AG09309 (cell line): Measurements from ENCODE around the gene IL22.
A peak's percentile ranks its signal among the peaks of the same experiment; 100 is the strongest.

Experiments used
- DNase-seq: peaks from one replicate; pipeline ENCODE4 v3.0.0-alpha.2; 2010; ENCODE audit warnings: low read depth
- H3K4me3 ChIP-seq: 2 replicates; pipeline ENCODE4 v1.5.1; 2011; ENCODE audit warnings: mild to moderate bottlenecking, low read depth, low read length, moderate library complexity; ENCODE audit not compliant: control insufficient read depth
- TF ChIP-seq, protein P1 (sequence below): IDR thresholded peaks from 2 replicates; pipeline ENCODE4 v1.5.1; 2011; ENCODE audit warnings: mild to moderate bottlenecking, low read depth, low read length, inconsistent platforms; ENCODE audit not compliant: insufficient read depth, control insufficient read depth; ENCODE audit errors: missing control alignments

IL22 gene

DNA sequence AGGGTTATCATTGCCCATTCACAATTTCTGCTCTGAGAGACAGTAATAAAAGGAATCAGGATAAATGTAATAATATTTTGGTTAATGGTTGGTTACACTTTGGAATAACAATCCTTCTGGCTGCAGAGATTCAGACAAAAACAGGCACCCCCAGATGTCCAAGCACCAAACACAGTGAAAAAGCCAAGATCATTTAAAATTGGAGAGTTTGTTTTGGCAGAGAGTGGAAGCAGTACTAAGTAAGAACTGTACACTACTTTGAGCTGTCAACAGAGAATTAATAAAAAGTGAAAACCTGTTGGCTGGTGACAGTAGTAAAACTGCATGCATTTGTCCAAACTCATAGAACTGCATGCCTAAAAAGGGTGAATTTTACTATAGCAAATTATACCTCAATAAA, 15.6 kb upstream of the IL22 start:
- H3K4me3 ChIP-seq: no peak overlapping the region
- TF ChIP-seq, protein P1, sequence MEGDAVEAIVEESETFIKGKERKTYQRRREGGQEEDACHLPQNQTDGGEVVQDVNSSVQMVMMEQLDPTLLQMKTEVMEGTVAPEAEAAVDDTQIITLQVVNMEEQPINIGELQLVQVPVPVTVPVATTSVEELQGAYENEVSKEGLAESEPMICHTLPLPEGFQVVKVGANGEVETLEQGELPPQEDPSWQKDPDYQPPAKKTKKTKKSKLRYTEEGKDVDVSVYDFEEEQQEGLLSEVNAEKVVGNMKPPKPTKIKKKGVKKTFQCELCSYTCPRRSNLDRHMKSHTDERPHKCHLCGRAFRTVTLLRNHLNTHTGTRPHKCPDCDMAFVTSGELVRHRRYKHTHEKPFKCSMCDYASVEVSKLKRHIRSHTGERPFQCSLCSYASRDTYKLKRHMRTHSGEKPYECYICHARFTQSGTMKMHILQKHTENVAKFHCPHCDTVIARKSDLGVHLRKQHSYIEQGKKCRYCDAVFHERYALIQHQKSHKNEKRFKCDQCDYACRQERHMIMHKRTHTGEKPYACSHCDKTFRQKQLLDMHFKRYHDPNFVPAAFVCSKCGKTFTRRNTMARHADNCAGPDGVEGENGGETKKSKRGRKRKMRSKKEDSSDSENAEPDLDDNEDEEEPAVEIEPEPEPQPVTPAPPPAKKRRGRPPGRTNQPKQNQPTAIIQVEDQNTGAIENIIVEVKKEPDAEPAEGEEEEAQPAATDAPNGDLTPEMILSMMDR: no peak
- DNase-seq: no peak

DNA sequence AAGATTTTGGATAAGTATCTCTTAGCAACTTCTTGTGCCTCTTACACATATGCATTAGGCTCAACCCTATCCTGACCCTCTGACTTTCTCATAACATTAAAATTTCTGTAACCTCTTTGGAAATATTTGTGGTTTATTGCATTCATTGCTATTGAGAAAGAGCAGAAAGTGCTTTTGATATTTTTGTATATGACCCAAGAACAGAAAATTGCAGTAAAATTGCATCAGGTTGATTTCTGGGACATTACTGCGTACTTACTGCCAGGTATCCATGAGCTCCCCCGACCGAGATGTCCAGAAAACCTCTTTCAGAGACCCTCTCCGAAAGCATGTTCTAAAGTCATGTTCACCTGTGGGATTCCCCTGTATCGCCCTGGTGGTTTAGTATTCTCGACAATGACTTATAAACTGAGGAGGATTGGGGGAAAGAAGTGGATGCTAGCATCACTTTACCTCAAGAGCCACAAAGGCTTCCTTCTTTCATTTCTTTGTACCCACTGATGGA, 14.5 kb upstream of the IL22 start:
- H3K4me3 ChIP-seq: no peak overlapping the region
- TF ChIP-seq, protein P1: no peak
- peak; percentile 87 for DNase-seq

DNA sequence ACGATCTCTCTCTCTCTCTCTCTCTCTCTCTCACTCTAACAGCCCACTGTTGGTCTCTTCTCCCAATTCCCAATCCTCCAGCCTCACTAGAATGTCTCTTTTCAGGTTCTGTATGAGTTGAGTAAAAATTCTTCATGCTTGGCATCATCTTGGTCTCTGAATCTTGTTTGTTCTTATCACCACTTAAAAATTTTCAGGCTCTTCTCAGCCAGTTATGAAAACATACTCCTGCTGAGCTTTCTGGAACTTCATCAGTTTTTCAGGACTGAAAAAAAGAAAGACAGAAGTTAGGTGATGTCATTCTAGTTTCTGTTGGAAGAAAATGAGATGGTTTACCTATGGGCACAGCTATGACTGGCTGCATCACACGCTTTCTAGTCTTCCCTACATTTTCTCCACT, 11.5 kb upstream of the IL22 start:
- no peak for DNase-seq
- no peak overlapping the region for H3K4me3 ChIP-seq

DNA sequence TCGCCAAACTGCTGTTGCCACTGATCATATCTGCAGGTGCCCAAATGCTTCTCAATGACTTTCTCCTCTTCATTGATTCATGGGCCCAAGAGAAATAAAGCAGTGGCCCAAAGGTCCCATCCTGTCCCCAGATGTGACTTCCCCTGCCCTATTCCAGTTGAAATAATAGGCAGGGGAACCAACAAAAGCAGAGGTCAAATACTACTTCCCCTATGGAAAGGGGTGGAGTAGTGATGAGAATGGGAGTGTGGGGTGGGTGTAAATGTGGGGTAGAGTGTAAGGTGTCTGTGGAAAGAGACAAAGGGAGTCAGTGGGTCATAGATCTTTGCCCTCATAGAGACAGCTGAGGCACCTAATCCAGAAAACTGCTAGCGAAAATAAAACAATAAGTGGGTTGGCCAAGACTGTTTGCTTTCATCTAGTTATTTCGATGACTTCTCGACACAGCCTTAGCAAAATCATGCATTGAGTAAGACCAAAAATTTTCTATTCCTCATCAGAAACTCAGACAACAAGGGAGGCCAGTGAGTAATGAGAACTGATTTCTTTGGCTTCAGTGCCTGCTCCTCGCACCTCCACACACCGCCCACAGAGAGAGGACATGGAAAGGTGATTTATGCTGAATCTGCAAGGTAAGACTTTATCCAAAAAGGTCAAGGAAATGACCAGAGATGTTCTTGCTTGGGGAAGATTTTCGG, 10.9 kb upstream of the IL22 start:
- no peak for DNase-seq
- no peak overlapping the region for H3K4me3 ChIP-seq
- TF ChIP-seq, protein P1: no peak

More for the DNA sequence above, 11.5 kb upstream of the IL22 start:
- TF ChIP-seq, protein P1: no peak

DNA sequence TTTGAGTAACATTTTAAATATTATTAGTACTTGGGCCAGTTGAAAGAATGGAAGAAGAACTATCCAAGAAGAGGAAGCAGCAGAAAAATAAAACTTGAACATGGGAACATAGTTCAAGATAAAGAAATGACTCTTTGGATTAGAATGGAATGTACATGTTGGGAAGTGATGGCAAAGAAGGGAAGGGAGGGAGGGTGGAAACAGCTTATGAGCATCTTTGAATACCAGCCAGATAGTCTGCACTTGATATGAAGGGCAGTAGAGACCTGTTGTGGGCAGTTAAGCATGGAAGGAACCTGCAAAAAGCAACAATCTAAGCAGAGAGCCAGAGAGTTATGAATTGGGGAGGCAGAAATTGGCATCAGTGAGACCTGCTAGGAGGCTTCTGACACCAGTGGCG, 10.0 kb upstream of the IL22 start:
- no peak for DNase-seq
- TF ChIP-seq, protein P1: no peak
- H3K4me3 ChIP-seq: no peak overlapping the region

DNA sequence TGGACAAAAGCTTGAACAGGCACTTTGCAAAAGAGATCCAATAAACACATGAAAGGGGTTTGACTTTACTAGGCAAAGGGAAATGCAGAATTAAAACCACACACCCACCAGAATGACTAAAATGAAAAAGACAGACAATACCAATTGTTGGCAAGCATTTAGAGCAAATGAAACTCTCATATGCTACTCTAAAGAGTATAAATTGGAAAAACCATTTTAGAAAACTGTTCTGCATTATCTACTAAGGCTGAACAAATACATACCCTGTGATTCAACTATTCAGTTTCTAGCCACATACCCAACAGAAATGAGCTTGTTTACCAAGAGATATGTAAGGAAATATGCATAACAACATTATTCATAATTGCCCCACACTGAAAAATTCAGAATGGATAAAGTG, 8.5 kb upstream of the IL22 start:
- no peak overlapping the region for H3K4me3 ChIP-seq
- DNase-seq: no peak
- TF ChIP-seq, protein P1: no peak

DNA sequence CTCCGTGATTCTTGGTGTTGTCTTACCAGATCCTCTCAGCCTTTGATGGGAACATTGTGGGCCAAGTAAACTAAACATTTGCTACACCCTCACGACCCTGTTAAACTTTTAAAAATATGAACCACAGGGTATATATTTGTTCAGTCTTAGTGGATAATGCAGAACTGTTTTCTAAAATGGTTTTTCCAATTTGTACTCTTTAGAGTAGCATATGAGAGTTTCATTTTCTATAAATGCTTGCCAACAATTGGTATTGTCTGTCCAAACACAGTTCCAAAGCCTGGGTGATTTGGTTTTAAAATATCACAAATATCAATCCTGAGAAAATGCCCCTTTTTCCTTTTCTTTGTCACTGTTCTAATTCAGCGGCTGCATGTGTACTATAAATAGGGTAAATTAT, 6.7 kb upstream of the IL22 start:
- no peak for DNase-seq
- TF ChIP-seq, protein P1: no peak
- H3K4me3 ChIP-seq: no peak overlapping the region
